Parathyroid adenoma (tissue), 2 donors: ENCODE data around the gene BBS4.
A peak's percentile ranks its signal among the peaks of the same experiment; 100 is the strongest.

Source experiments
- H2AFZ ChIP-seq: fragments of 300-600 bp; sonication (generic); one replicate; pipeline ENCODE4 v1.7.0; 2017; ENCODE audit warnings: antibody characterized with exemption, mild to moderate bottlenecking
- H3K27ac ChIP-seq: fragments of 300-600 bp; sonication (generic); one replicate; pipeline ENCODE4 v1.7.0; 2017
- H3K27me3 ChIP-seq: fragments of 300-600 bp; sonication (generic); one replicate; pipeline ENCODE4 v1.7.0; 2017; ENCODE audit warnings: low read length; ENCODE audit not compliant: control insufficient read depth, insufficient read depth
- H3K36me3 ChIP-seq: fragments of 300-600 bp; sonication (generic); one replicate; pipeline ENCODE4 v1.7.0; 2017; ENCODE audit warnings: low read length; ENCODE audit not compliant: control insufficient read depth, insufficient read depth
- H3K4me1 ChIP-seq: fragments of 300-600 bp; sonication (generic); one replicate; pipeline ENCODE4 v1.7.0; 2017; ENCODE audit warnings: control low read depth
- H3K4me2 ChIP-seq: fragments of 300-600 bp; sonication (generic); one replicate; pipeline ENCODE4 v1.7.0; 2017; ENCODE audit warnings: low read length
- H3K4me3 ChIP-seq: fragments of 300-600 bp; sonication (generic); one replicate; pipeline ENCODE4 v1.7.0; 2017; ENCODE audit warnings: low read depth, low read length
- H3K79me2 ChIP-seq: fragments of 300-600 bp; sonication (generic); one replicate; pipeline ENCODE4 v1.7.0; 2017; ENCODE audit warnings: control low read depth
- H3K9ac ChIP-seq: fragments of 300-600 bp; sonication (generic); one replicate; pipeline ENCODE4 v1.7.0; 2017; ENCODE audit warnings: mild to moderate bottlenecking
- H3K9me3 ChIP-seq: fragments of 300-600 bp; sonication (generic); one replicate; pipeline ENCODE4 v1.7.0; 2017; ENCODE audit warnings: low read length; ENCODE audit not compliant: control insufficient read depth
- TF ChIP-seq, protein P1 (sequence below): fragments of 300-600 bp; sonication (generic); IDR thresholded peaks from one replicate; pipeline ENCODE4 v1.7.0; 2017; ENCODE audit warnings: antibody characterized with exemption, mild to moderate bottlenecking
- donor health status: primary hyperparathyroidism.

The BBS4 gene

DNA sequence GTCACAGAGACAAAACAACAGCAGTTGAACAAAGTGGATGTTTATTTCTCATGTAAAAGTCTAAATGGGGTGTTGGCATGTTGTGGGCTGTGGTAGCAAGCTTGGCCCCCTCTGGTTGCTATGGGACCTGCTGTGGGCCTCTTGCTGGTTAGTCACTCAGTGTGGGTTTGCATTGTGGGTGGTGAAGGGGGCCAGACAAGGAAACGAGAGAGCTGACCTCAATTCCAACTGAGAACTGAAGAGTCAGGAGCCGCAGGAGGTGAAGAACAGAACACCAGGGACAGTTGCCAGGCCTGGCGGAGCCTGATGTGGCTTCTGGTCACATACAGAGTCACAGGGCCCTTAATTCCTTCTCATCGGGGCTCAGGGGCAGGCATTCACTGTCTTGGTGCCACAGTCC is 99.4 kb downstream of the BBS4 start:
- Histone ChIP-seq H3K27ac (no peak overlapping the region), H3K9ac (no peak overlapping the region), H3K9me3 (no peaks in the 10 kb centered on the region), H3K27me3 (no peaks in the 10 kb centered on the region), H3K4me2 (no peak overlapping the region), H2AFZ (peak overlapping the region; percentile 93), H3K79me2 (peaks cover 10% of the 10 kb centered on the region), H3K4me1 (no peaks in the 10 kb centered on the region), H3K4me3 (no peak overlapping the region), H3K36me3 (no peaks in the 10 kb centered on the region)
- TF ChIP-seq, protein P1, sequence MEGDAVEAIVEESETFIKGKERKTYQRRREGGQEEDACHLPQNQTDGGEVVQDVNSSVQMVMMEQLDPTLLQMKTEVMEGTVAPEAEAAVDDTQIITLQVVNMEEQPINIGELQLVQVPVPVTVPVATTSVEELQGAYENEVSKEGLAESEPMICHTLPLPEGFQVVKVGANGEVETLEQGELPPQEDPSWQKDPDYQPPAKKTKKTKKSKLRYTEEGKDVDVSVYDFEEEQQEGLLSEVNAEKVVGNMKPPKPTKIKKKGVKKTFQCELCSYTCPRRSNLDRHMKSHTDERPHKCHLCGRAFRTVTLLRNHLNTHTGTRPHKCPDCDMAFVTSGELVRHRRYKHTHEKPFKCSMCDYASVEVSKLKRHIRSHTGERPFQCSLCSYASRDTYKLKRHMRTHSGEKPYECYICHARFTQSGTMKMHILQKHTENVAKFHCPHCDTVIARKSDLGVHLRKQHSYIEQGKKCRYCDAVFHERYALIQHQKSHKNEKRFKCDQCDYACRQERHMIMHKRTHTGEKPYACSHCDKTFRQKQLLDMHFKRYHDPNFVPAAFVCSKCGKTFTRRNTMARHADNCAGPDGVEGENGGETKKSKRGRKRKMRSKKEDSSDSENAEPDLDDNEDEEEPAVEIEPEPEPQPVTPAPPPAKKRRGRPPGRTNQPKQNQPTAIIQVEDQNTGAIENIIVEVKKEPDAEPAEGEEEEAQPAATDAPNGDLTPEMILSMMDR: no peak

DNA sequence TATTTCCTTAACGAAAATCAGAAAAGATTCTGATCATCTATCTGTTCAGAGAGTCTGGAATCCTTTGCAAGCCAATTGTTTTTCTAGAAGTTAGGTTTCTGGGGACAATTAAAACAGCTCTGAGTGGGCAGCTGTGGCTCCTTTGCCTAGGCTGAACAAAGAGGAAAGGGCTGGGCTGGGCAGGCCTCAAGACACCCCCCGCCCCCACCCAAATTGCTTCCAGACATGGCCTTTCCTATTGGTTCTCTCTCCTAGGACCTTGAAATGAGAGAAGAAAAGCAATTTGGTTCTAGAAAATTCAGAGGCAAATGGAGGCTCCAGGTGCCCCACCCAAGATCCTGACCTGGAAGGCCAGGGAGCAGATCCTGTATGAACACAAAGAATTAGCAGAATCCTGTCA is 99.8 kb downstream of the BBS4 start:
- no peak overlapping the region for H3K27ac ChIP-seq
- H3K36me3 ChIP-seq: no peaks in the 10 kb centered on the region
- no peaks in the 10 kb centered on the region for H3K4me1 ChIP-seq
- no peak overlapping the region for H3K4me3 ChIP-seq
- peaks cover 10% of the 10 kb centered on the region for H3K79me2 ChIP-seq
- no peaks in the 10 kb centered on the region for H3K9me3 ChIP-seq
- H3K27me3 ChIP-seq: no peaks in the 10 kb centered on the region
- H2AFZ ChIP-seq: no peak overlapping the region
- TF ChIP-seq, protein P1: no peak
- no peak overlapping the region for H3K4me2 ChIP-seq
- no peak overlapping the region for H3K9ac ChIP-seq

DNA sequence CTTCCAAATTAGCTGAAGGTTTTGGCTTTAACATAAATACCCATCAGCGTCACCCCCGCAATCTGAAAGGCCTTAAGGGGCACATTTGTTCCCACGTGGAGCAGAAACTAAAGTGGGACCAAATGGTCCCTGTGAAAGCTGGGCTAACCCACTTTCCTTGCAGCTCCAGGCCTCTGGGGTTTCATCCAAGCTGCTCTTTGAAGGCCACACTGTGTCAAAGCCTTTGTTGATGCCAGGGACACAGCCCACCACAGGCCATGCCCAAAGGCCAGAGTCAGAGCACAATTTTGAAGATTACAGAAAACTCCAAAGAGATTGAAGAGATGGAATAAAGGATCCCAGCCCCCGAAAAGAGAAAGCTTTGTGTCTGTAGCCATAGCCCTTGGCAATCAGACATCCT is 100.2 kb downstream of the BBS4 start:
- Histone ChIP-seq H3K4me2 (no peak overlapping the region), H2AFZ (no peak overlapping the region), H3K79me2 (peaks cover 10% of the 10 kb centered on the region), H3K4me1 (no peaks in the 10 kb centered on the region), H3K36me3 (no peaks in the 10 kb centered on the region), H3K9ac (no peak overlapping the region), H3K4me3 (no peak overlapping the region), H3K27ac (no peak overlapping the region), H3K9me3 (no peaks in the 10 kb centered on the region), H3K27me3 (no peaks in the 10 kb centered on the region)
- TF ChIP-seq, protein P1: no peak

DNA sequence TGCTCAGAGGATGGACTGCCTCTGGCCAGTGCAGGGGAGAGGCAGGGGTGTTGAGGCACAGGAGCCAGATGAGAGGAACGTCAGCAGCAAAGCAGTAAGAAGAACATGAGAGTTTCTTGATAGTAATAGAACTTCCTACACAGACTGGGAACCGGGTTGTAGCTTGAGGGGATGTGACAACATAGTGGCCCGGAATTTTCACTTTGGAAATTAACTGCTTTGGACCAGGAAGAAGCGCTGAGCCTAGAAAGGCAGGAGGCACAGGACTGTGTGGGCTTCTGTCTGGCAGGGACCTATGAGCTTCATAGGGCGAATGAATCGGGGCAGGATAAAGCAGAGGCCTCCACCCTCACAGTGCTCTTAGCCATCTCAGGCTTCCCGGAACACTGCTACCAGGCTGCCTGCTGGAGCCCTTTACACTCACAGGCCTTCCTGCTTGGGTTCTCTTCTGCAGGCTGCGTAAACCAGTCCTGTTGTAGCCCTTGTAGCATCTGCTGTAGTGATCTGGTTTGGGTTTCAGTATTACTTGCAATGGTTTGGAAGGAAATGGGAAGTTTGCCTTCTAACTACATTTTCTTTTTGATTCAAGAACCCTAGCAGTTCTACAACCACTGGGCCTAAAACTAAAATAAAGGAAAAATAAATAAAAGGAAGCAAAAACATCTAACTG is 100.8 kb downstream of the BBS4 start:
- no peaks in the 10 kb centered on the region for H3K4me1 ChIP-seq
- H3K27me3 ChIP-seq: no peaks in the 10 kb centered on the region
- peaks cover 8% of the 10 kb centered on the region for H3K79me2 ChIP-seq
- TF ChIP-seq, protein P1: no peak
- H3K4me3 ChIP-seq: no peak overlapping the region
- H3K4me2 ChIP-seq: no peak overlapping the region
- H3K27ac ChIP-seq: no peak overlapping the region
- no peaks in the 10 kb centered on the region for H3K36me3 ChIP-seq
- no peak overlapping the region for H3K9ac ChIP-seq
- no peak overlapping the region for H2AFZ ChIP-seq
- H3K9me3 ChIP-seq: no peaks in the 10 kb centered on the region

DNA sequence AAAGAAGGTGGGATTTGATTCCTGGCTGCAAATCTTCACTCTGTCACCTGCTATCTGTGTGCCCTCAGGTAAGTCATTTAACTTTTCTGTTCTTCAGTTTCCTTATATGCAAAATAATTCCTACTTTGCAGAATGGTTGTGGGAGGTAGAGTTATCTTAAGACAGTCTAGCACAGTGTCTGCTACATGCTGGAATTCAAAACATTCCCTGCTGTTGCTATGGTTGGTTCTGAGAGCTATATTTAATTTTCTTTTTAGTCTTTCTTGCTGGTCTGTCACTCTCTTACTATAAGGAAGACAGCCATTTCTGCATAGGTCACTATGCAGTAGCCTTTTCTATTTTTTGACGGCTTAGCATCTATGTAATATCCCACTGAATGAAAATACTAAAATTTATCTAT is 101.5 kb downstream of the BBS4 start:
- H3K9me3 ChIP-seq: no peaks in the 10 kb centered on the region
- TF ChIP-seq, protein P1: no peak
- peaks cover 8% of the 10 kb centered on the region for H3K79me2 ChIP-seq
- no peak overlapping the region for H3K27ac ChIP-seq
- no peak overlapping the region for H2AFZ ChIP-seq
- H3K27me3 ChIP-seq: no peaks in the 10 kb centered on the region
- no peaks in the 10 kb centered on the region for H3K4me1 ChIP-seq
- no peak overlapping the region for H3K9ac ChIP-seq
- no peak overlapping the region for H3K4me3 ChIP-seq
- no peak overlapping the region for H3K4me2 ChIP-seq
- H3K36me3 ChIP-seq: no peaks in the 10 kb centered on the region
